ENCODE results near the gene EPS8L3. TPM values are rescaled to one million over a fixed set of nuclear protein-coding genes. Genes with fewer than 3 reads are reported as not detected.
A peak's percentile ranks its signal among the peaks of the same experiment; 100 is the strongest.
"Not testable (repeated sequence)": the region's sequence is repeated elsewhere in the genome, so short reads cannot be mapped to it uniquely, and the experiment has no call there.

EPS8L3 gene
- total and polyA plus RNA-seq, 4 donors, result 0.09 to 0.38 (median 0.15) TPM; not detected in 1

- no peaks in the 10 kb centered on the region for H3K4me1 ChIP-seq (ENCODE audit: control insufficient read depth in 4 of 4, insufficient read depth in 4 of 4, low read length in 3 of 4)
- no peak for TF ChIP-seq RXRA (IDR thresholded peaks at IDR 0.05)
- TF ChIP-seq GABPA (IDR thresholded peaks at IDR 0.05 in 1 of 2, conservative IDR thresholded peaks at IDR 0.05 in 1 of 2), result no peak
- TF ChIP-seq MAX (IDR thresholded peaks at IDR 0.05), result no peak
- TF ChIP-seq TAF1 (conservative IDR thresholded peaks at IDR 0.05), result no peak
- TF ChIP-seq YY1 (IDR thresholded peaks at IDR 0.05), result no peak
- no peak overlapping the region for H3K27ac ChIP-seq (ENCODE audit: low read depth in 1 of 2, low read length in 2 of 2)
- no peak overlapping the region for H3K4me3 ChIP-seq (ENCODE audit: low read depth in 1 of 3, low read length in 3 of 3)
- no peaks in the 10 kb centered on the region for H3K36me3 ChIP-seq (ENCODE audit: control insufficient read depth in 4 of 4, insufficient read depth in 3 of 4, low read depth in 1 of 4, low read length in 3 of 4)
- no peak overlapping the region for H3K9ac ChIP-seq (ENCODE audit: low read depth in 1 of 2, low read length in 2 of 2)
- no peaks in the 10 kb centered on the region for H3K27me3 ChIP-seq (ENCODE audit: control insufficient read depth in 4 of 4, insufficient read depth in 4 of 4, low read length in 3 of 4)
- no peaks in the 10 kb centered on the region for H3K9me3 ChIP-seq (ENCODE audit: control insufficient read depth in 4 of 4, low read length in 3 of 4)
- no peak for DNase-seq (ENCODE audit: low spot score)
- WGBS, result 91% methylated on average over 5 of the region's 5 CpGs
Observed at GRCh38 chr1:109713636-109714035, 50.1 kb downstream of the EPS8L3 start.

- no peak for TF ChIP-seq EGR1 (IDR thresholded peaks at IDR 0.05; ENCODE audit: low read depth in 2 of 2)
- TF ChIP-seq SP1 (IDR thresholded peaks at IDR 0.05), result no peak
- no peak for TF ChIP-seq ATF3 (IDR thresholded peaks at IDR 0.05)
- no peak for TF ChIP-seq NR2F2 (IDR thresholded peaks at IDR 0.05)
- no peak for TF ChIP-seq HNF4A (conservative IDR thresholded peaks at IDR 0.05)
- no peak for TF ChIP-seq RXRA (IDR thresholded peaks at IDR 0.05)
- no peak for TF ChIP-seq FOXA1 (IDR thresholded peaks at IDR 0.05)
- no peak for TF ChIP-seq CTCF (IDR thresholded peaks at IDR 0.05; ENCODE audit: low read depth, low read length, missing input control)
- TF ChIP-seq MAX (IDR thresholded peaks at IDR 0.05), result no peak
- TF ChIP-seq TAF1 (conservative IDR thresholded peaks at IDR 0.05), result no peak
- no peak for TF ChIP-seq RAD21 (IDR thresholded peaks at IDR 0.05)
- TF ChIP-seq JUND (IDR thresholded peaks at IDR 0.05), result no peak
- TF ChIP-seq FOXA2 (IDR thresholded peaks at IDR 0.05), result no peak
- Histone ChIP-seq H3K27me3 (ENCODE audit: control insufficient read depth in 4 of 4, insufficient read depth in 4 of 4, low read length in 3 of 4) (no peaks in the 10 kb centered on the region), H3K4me3 (ENCODE audit: low read depth in 1 of 3, low read length in 3 of 3) (no peak overlapping the region), H3K9me3 (ENCODE audit: control insufficient read depth in 4 of 4, low read length in 3 of 4) (no peaks in the 10 kb centered on the region), H3K36me3 (ENCODE audit: control insufficient read depth in 4 of 4, insufficient read depth in 3 of 4, low read depth in 1 of 4, low read length in 3 of 4) (no peaks in the 10 kb centered on the region), H3K9ac (ENCODE audit: low read depth in 1 of 2, low read length in 2 of 2) (no peak overlapping the region), H3K4me1 (ENCODE audit: control insufficient read depth in 4 of 4, insufficient read depth in 4 of 4, low read length in 3 of 4) (no peaks in the 10 kb centered on the region), H3K27ac (ENCODE audit: low read depth in 1 of 2, low read length in 2 of 2) (no peak overlapping the region)
- no peak for DNase-seq (ENCODE audit: low spot score)
- WGBS, result 72% methylated on average over 22 of the region's 22 CpGs
Observed at GRCh38 chr1:109712321-109712864, 51.3 kb downstream of the EPS8L3 start.

GRCh38 chr1:109711593-109712320 is 52.0 kb downstream of the EPS8L3 start, which contains the start of gene GSTM5:
Gene GSTM5 (plus strand): TSS chr1:109712251. CDS start chr1:109712313, 62 bp downstream.
- H3K4me3 ChIP-seq (ENCODE audit: low read depth in 1 of 3, low read length in 3 of 3); H3K9ac ChIP-seq (ENCODE audit: low read depth in 1 of 2, low read length in 2 of 2); DNase-seq (ENCODE audit: low spot score); H3K9me3 ChIP-seq (ENCODE audit: control insufficient read depth in 4 of 4, low read length in 3 of 4); H3K36me3 ChIP-seq (ENCODE audit: control insufficient read depth in 4 of 4, insufficient read depth in 3 of 4, low read depth in 1 of 4, low read length in 3 of 4); H3K4me1 ChIP-seq (ENCODE audit: control insufficient read depth in 4 of 4, insufficient read depth in 4 of 4, low read length in 3 of 4); H3K27me3 ChIP-seq (ENCODE audit: control insufficient read depth in 4 of 4, insufficient read depth in 4 of 4, low read length in 3 of 4): not testable (repeated sequence)
- 39% methylated on average over 33 of the region's 33 CpGs for WGBS
- H3K27ac ChIP-seq (ENCODE audit: low read depth in 1 of 2, low read length in 2 of 2), result peak within 1 kb of the TSS; percentile 35 to 46

- not testable (repeated sequence) for H3K9me3 ChIP-seq (ENCODE audit: control insufficient read depth in 4 of 4, low read length in 3 of 4); H3K4me1 ChIP-seq (ENCODE audit: control insufficient read depth in 4 of 4, insufficient read depth in 4 of 4, low read length in 3 of 4); H3K36me3 ChIP-seq (ENCODE audit: control insufficient read depth in 4 of 4, insufficient read depth in 3 of 4, low read depth in 1 of 4, low read length in 3 of 4); DNase-seq (ENCODE audit: low spot score); H3K27me3 ChIP-seq (ENCODE audit: control insufficient read depth in 4 of 4, insufficient read depth in 4 of 4, low read length in 3 of 4); H3K4me3 ChIP-seq (ENCODE audit: low read depth in 1 of 3, low read length in 3 of 3); H3K9ac ChIP-seq (ENCODE audit: low read depth in 1 of 2, low read length in 2 of 2); H3K27ac ChIP-seq (ENCODE audit: low read depth in 1 of 2, low read length in 2 of 2)
Observed at GRCh38 chr1:109709822-109710221, 53.9 kb downstream of the EPS8L3 start.

GRCh38 chr1:109708949-109709348 is 54.8 kb downstream of the EPS8L3 start:
- H3K36me3 ChIP-seq (ENCODE audit: control insufficient read depth in 4 of 4, insufficient read depth in 3 of 4, low read depth in 1 of 4, low read length in 3 of 4); H3K27me3 ChIP-seq (ENCODE audit: control insufficient read depth in 4 of 4, insufficient read depth in 4 of 4, low read length in 3 of 4); H3K9me3 ChIP-seq (ENCODE audit: control insufficient read depth in 4 of 4, low read length in 3 of 4); DNase-seq (ENCODE audit: low spot score); H3K4me3 ChIP-seq (ENCODE audit: low read depth in 1 of 3, low read length in 3 of 3); H3K27ac ChIP-seq (ENCODE audit: low read depth in 1 of 2, low read length in 2 of 2); H3K9ac ChIP-seq (ENCODE audit: low read depth in 1 of 2, low read length in 2 of 2); H3K4me1 ChIP-seq (ENCODE audit: control insufficient read depth in 4 of 4, insufficient read depth in 4 of 4, low read length in 3 of 4): not testable (repeated sequence)
- WGBS, result 79% methylated on average over 4 of the region's 4 CpGs

All from liver (tissue), 9 donors.